Measurements from ENCODE around the gene EDNRB.

EDNRB gene

GRCh38 chr13:77930430-77930829 is 11.8 kb upstream of the EDNRB start:
- H3K4me1 ChIP-seq (ENCODE audit: control insufficient read depth in 1 of 2, insufficient read depth in 1 of 2, low read depth in 1 of 2, low read length in 1 of 2): no peaks in the 10 kb centered on the region
- no peak overlapping the region for H3K4me3 ChIP-seq (ENCODE audit: low read depth in 1 of 2, low read length in 1 of 2)
- no peaks in the 10 kb centered on the region for H3K27me3 ChIP-seq
- H3K9me3 ChIP-seq: no peaks in the 10 kb centered on the region
- no peak overlapping the region for H3K27ac ChIP-seq
- no peaks in the 10 kb centered on the region for H3K36me3 ChIP-seq
- TF ChIP-seq CTCF (IDR thresholded peaks at IDR 0.05): no peak

- H3K36me3 ChIP-seq: no peaks in the 10 kb centered on the region
- H3K9me3 ChIP-seq: no peaks in the 10 kb centered on the region
- no peaks in the 10 kb centered on the region for H3K4me1 ChIP-seq (ENCODE audit: control insufficient read depth in 1 of 2, insufficient read depth in 1 of 2, low read depth in 1 of 2, low read length in 1 of 2)
- no peak overlapping the region for H3K27ac ChIP-seq
- TF ChIP-seq CTCF (IDR thresholded peaks at IDR 0.05): no peak
- H3K4me3 ChIP-seq (ENCODE audit: low read depth in 1 of 2, low read length in 1 of 2): no peak overlapping the region
- no peaks in the 10 kb centered on the region for H3K27me3 ChIP-seq
These were observed 10.3 kb upstream of the EDNRB start for GRCh38 chr13:77928909-77929308.

GRCh38 chr13:77925616-77926015 is 7.0 kb upstream of the EDNRB start:
- TF ChIP-seq CTCF (IDR thresholded peaks at IDR 0.05): no peak
- peaks cover 15% of the 10 kb centered on the region for H3K27me3 ChIP-seq
- H3K4me3 ChIP-seq (ENCODE audit: low read depth in 1 of 2, low read length in 1 of 2): no peak overlapping the region
- H3K4me1 ChIP-seq (ENCODE audit: control insufficient read depth in 1 of 2, insufficient read depth in 1 of 2, low read depth in 1 of 2, low read length in 1 of 2): no peaks in the 10 kb centered on the region
- no peak overlapping the region for H3K27ac ChIP-seq
- no peaks in the 10 kb centered on the region for H3K36me3 ChIP-seq
- H3K9me3 ChIP-seq: no peaks in the 10 kb centered on the region

- no peak for TF ChIP-seq CTCF (IDR thresholded peaks at IDR 0.05)
- H3K4me1 ChIP-seq (ENCODE audit: control insufficient read depth in 1 of 2, insufficient read depth in 1 of 2, low read depth in 1 of 2, low read length in 1 of 2): peaks cover 18 to 19% of the 10 kb centered on the region in 2 experiments
- no peaks in the 10 kb centered on the region for H3K36me3 ChIP-seq
- no peaks in the 10 kb centered on the region for H3K9me3 ChIP-seq
- H3K27me3 ChIP-seq: peaks cover 61% of the 10 kb centered on the region
- H3K27ac ChIP-seq: no peak overlapping the region
- H3K4me3 ChIP-seq (ENCODE audit: low read depth in 1 of 2, low read length in 1 of 2): peak overlapping the region in 1 of 2 experiments; percentile 39
These were observed 1.3 kb upstream of the EDNRB start for GRCh38 chr13:77919921-77920294.

- no peaks in the 10 kb centered on the region for H3K36me3 ChIP-seq
- no peaks in the 10 kb centered on the region for H3K9me3 ChIP-seq
- H3K4me3 ChIP-seq (ENCODE audit: low read depth in 1 of 2, low read length in 1 of 2): peak overlapping the region; percentile 9 to 39
- H3K27me3 ChIP-seq: peaks cover 61% of the 10 kb centered on the region
- no peak for TF ChIP-seq CTCF (IDR thresholded peaks at IDR 0.05)
- peaks cover 18 to 19% of the 10 kb centered on the region in 2 experiments for H3K4me1 ChIP-seq (ENCODE audit: control insufficient read depth in 1 of 2, insufficient read depth in 1 of 2, low read depth in 1 of 2, low read length in 1 of 2)
- no peak overlapping the region for H3K27ac ChIP-seq
These were observed 752 bp upstream of the EDNRB start for GRCh38 chr13:77919246-77919920.

Data from neutrophil (primary cell).